ENCODE data around the gene IFI27L1.

Gene IFI27L1

DNA sequence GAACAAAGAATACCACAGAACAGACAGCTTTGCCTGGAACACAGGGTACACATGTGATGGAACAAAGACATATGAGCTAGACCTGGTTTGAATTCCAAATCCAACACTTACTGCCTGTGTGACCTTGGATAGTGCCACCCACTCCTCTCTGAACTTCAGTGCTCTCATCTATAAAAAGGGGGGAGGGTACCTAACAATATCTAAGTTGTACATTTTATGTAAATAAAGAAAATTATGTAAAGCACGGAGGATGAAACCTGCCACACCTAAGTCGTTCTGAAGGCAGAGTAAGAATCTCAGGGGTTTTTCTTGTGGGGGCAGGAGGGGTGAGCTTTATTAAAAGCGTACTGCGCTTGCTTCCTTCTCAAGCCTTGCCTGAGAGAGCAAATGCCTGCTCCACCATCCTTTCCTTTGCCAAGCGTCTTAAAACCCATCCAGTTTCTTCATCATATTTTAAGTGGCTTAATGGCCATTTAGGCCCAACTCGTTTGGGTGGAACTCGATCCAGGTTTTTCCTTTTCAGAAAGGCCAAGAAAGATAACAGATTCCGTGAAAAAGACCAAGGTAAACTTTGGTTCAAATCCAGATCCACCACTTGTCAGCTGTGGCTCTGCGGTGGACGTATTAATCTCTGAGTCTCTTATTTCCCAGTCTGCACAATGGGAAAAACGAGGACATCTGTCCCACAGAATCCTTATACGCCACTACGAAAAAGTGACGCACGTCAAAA, 1.1 kb upstream of the IFI27L1 start:
- Histone ChIP-seq H3F3A (ENCODE audit: insufficient read depth, low read length) (peaks cover 5% of the 10 kb centered on the region; the same call in 1 of the 2 replicates), H3K9me3 (replicated peaks; ENCODE audit: insufficient read depth, low read length) (no peaks in the 10 kb centered on the region), H3K4me3 (ENCODE audit: low read length) (peak overlapping the region; percentile 83), H3K4me2 (ENCODE audit: low read depth, low read length) (peak overlapping the region; percentile 83), H2AFZ (ENCODE audit: low read length) (no peak overlapping the region), H3K9me2 (replicated peaks; ENCODE audit: insufficient read depth, low read length) (no peaks in the 10 kb centered on the region), H3K9ac (ENCODE audit: low read length) (peak overlapping the region; percentile 95), H3K79me2 (ENCODE audit: low read length) (peaks cover 76% of the 10 kb centered on the region), H3K4me1 (ENCODE audit: low read length) (peaks cover 13% of the 10 kb centered on the region; the same call in 1 of the 2 replicates), H3K27ac (ENCODE audit: low read length) (peak overlapping the region; percentile 88), H3K36me3 (replicated peaks; ENCODE audit: insufficient read depth, low read length) (no peaks in the 10 kb centered on the region), H3K27me3 (replicated peaks; ENCODE audit: insufficient read depth, low read length) (no peaks in the 10 kb centered on the region), H4K20me1 (ENCODE audit: insufficient read depth, low read length) (no peaks in the 10 kb centered on the region; the same call in 1 of the 2 replicates)
- TF ChIP-seq EZH2phosphoT487 (IDR thresholded peaks at IDR 0.05; ENCODE audit: low read length) (no peak), EZH2 (optimal IDR thresholded peaks at IDR 0.05; ENCODE audit: low read depth, low read length) (no peak), CTCF (IDR thresholded peaks at IDR 0.05; ENCODE audit: low read length) (no peak)
- DNase-seq, result no peak

- Histone ChIP-seq H3K9me2 (replicated peaks; ENCODE audit: insufficient read depth, low read length) (no peaks in the 10 kb centered on the region), H3F3A (ENCODE audit: insufficient read depth, low read length) (0 out of 2 replicates have a peak, but pooled peaks cover 5% of the 10 kb centered on the region), H2AFZ (ENCODE audit: low read length) (peak overlapping the region; percentile 83), H3K9ac (ENCODE audit: low read length) (peak overlapping the region; percentile 95), H3K9me3 (replicated peaks; ENCODE audit: insufficient read depth, low read length) (no peaks in the 10 kb centered on the region), H4K20me1 (ENCODE audit: insufficient read depth, low read length) (no peaks in the 10 kb centered on the region; the same call in 1 of the 2 replicates), H3K27ac (ENCODE audit: low read length) (peak overlapping the region; percentile 88), H3K79me2 (ENCODE audit: low read length) (peaks cover 63% of the 10 kb centered on the region), H3K4me2 (ENCODE audit: low read depth, low read length) (peak overlapping the region; percentile 78), H3K4me1 (ENCODE audit: low read length) (peaks cover 13% of the 10 kb centered on the region; the same call in 1 of the 2 replicates), H3K36me3 (replicated peaks; ENCODE audit: insufficient read depth, low read length) (no peaks in the 10 kb centered on the region), H3K27me3 (replicated peaks; ENCODE audit: insufficient read depth, low read length) (no peaks in the 10 kb centered on the region), H3K4me3 (ENCODE audit: low read length) (peak overlapping the region; percentile 83)
- TF ChIP-seq EZH2 (optimal IDR thresholded peaks at IDR 0.05; ENCODE audit: low read depth, low read length), result no peak
- TF ChIP-seq CTCF (IDR thresholded peaks at IDR 0.05; ENCODE audit: low read length), result no peak
- no peak for TF ChIP-seq EZH2phosphoT487 (IDR thresholded peaks at IDR 0.05; ENCODE audit: low read length)
- peak; percentile 41 for DNase-seq
These were observed 293 bp downstream of the IFI27L1 start for GRCh38 chr14:94081386-94081820.

- no peak overlapping the region for H3K4me2 ChIP-seq (ENCODE audit: low read depth, low read length)
- no peaks in the 10 kb centered on the region for H3K9me3 ChIP-seq (replicated peaks; ENCODE audit: insufficient read depth, low read length)
- no peaks in the 10 kb centered on the region for H3K36me3 ChIP-seq (replicated peaks; ENCODE audit: insufficient read depth, low read length)
- no peak for DNase-seq
- H3K27ac ChIP-seq (ENCODE audit: low read length), result no peak overlapping the region
- no peak overlapping the region for H3K4me3 ChIP-seq (ENCODE audit: low read length)
- H3F3A ChIP-seq (ENCODE audit: insufficient read depth, low read length), result no peaks in the 10 kb centered on the region
- peaks cover 5% of the 10 kb centered on the region for H3K79me2 ChIP-seq (ENCODE audit: low read length)
- no peak overlapping the region for H2AFZ ChIP-seq (ENCODE audit: low read length)
- H3K27me3 ChIP-seq (replicated peaks; ENCODE audit: insufficient read depth, low read length), result no peaks in the 10 kb centered on the region
- H3K9ac ChIP-seq (ENCODE audit: low read length), result no peak overlapping the region
- TF ChIP-seq CTCF (IDR thresholded peaks at IDR 0.05; ENCODE audit: low read length) (no peak), EZH2 (optimal IDR thresholded peaks at IDR 0.05; ENCODE audit: low read depth, low read length) (no peak), EZH2phosphoT487 (IDR thresholded peaks at IDR 0.05; ENCODE audit: low read length) (no peak)
- H4K20me1 ChIP-seq (ENCODE audit: insufficient read depth, low read length), result no peaks in the 10 kb centered on the region
- H3K4me1 ChIP-seq (ENCODE audit: low read length), result no peaks in the 10 kb centered on the region
- no peaks in the 10 kb centered on the region for H3K9me2 ChIP-seq (replicated peaks; ENCODE audit: insufficient read depth, low read length)
These were observed 6.8 kb downstream of the IFI27L1 start for GRCh38 chr14:94087891-94088290.

Measured in MM.1S (cell line).